Liver (tissue), 9 donors: ENCODE data around the gene KPNB1. TPM values are rescaled to one million over a fixed set of nuclear protein-coding genes. Genes with fewer than 3 reads are reported as not detected.

Experiments
- DNase-seq: peaks from one replicate; pipeline ENCODE4 v3.0.0-alpha.2; 2017; ENCODE audit warnings: low spot score
- H3K27ac ChIP-seq, 2 donors: one replicate each; pipeline ENCODE4 v1.7.0; 2013; ENCODE audit warnings: inconsistent platforms in 2 of 2, low read length in 2 of 2, control low read depth in 1 of 2, low read depth in 1 of 2, mild to moderate bottlenecking in 1 of 2
- H3K27me3 ChIP-seq, 4 donors: one replicate each; pipeline versions ENCODE4 v1.6.1 to v1.7.0; 2013; ENCODE audit warnings: low read length in 3 of 4, inconsistent platforms in 1 of 4, mild to moderate bottlenecking in 1 of 4, moderate library complexity in 1 of 4; ENCODE audit not compliant: control insufficient read depth in 4 of 4, insufficient read depth in 4 of 4
- H3K36me3 ChIP-seq, 4 donors: one replicate each; pipeline versions ENCODE4 v1.6.1 to v1.7.0; 2013; ENCODE audit warnings: low read length in 3 of 4, mild to moderate bottlenecking in 3 of 4, low read depth in 1 of 4, moderate library complexity in 1 of 4; ENCODE audit not compliant: control insufficient read depth in 4 of 4, insufficient read depth in 3 of 4
- H3K4me1 ChIP-seq, 4 donors: one replicate each; pipeline versions ENCODE4 v1.6.1 to v1.7.0; 2013; ENCODE audit warnings: low read length in 3 of 4, mild to moderate bottlenecking in 3 of 4, moderate library complexity in 1 of 4; ENCODE audit not compliant: control insufficient read depth in 4 of 4, insufficient read depth in 4 of 4
- H3K4me3 ChIP-seq, 3 donors: one replicate each; pipeline versions ENCODE4 v1.6.1 to v1.7.0; 2013; ENCODE audit warnings: low read length in 3 of 3, control low read depth in 1 of 3, low read depth in 1 of 3, mild to moderate bottlenecking in 1 of 3
- H3K9ac ChIP-seq, 2 donors: one replicate each; pipeline ENCODE4 v1.7.0; 2013; ENCODE audit warnings: low read length in 2 of 2, mild to moderate bottlenecking in 2 of 2, moderate library complexity in 2 of 2, control low read depth in 1 of 2, low read depth in 1 of 2
- H3K9me3 ChIP-seq, 4 donors: one replicate each; pipeline versions ENCODE4 v1.6.1 to v1.7.0; 2013; ENCODE audit warnings: low read length in 3 of 4; ENCODE audit not compliant: control insufficient read depth in 4 of 4
- ATF3 ChIP-seq: IDR thresholded peaks from 2 replicates; pipeline ENCODE4 v1.6.1; 2016; ENCODE audit warnings: antibody characterized with exemption
- CTCF ChIP-seq: fragments of 150-350 bp; IDR thresholded peaks from 2 replicates; pipeline ENCODE4 v1.5.1; 2017; ENCODE audit warnings: improper control_type of control experiment, low read depth, low read length; ENCODE audit not compliant: missing input control
- EGR1 ChIP-seq, 2 donors: IDR thresholded peaks; 2 replicates each; pipeline ENCODE4 v1.6.1; 2016 to 2018; ENCODE audit warnings: antibody characterized with exemption in 2 of 2, low read depth in 2 of 2
- HNF4A ChIP-seq, 2 donors: conservative IDR thresholded peaks; 2 replicates each; pipeline ENCODE4 v1.6.1; 2016; ENCODE audit warnings: antibody characterized with exemption in 2 of 2, mild to moderate bottlenecking in 2 of 2
- HNF4G ChIP-seq: IDR thresholded peaks from 2 replicates; pipeline ENCODE4 v1.6.1; 2016; ENCODE audit warnings: antibody characterized with exemption
- JUND ChIP-seq, 2 donors: IDR thresholded peaks; 2 replicates each; pipeline ENCODE4 v1.6.1; 2016; ENCODE audit warnings: antibody characterized with exemption in 2 of 2
- NR2F2 ChIP-seq: IDR thresholded peaks from 2 replicates; pipeline ENCODE4 v1.6.1; 2016; ENCODE audit warnings: antibody characterized with exemption
- REST ChIP-seq: IDR thresholded peaks from 2 replicates; pipeline ENCODE4 v1.6.1; 2016; ENCODE audit warnings: antibody characterized with exemption, mild to moderate bottlenecking
- RXRA ChIP-seq, 2 donors: IDR thresholded peaks; 2 replicates each; pipeline ENCODE4 v1.6.1; 2017 to 2018; ENCODE audit warnings: antibody characterized with exemption in 2 of 2, mild to moderate bottlenecking in 1 of 2
- SP1 ChIP-seq: IDR thresholded peaks from 2 replicates; pipeline ENCODE4 v1.6.1; 2018; ENCODE audit warnings: antibody characterized with exemption, mild to moderate bottlenecking
- TAF1 ChIP-seq: conservative IDR thresholded peaks from 2 replicates; pipeline ENCODE4 v1.6.1; 2016; ENCODE audit warnings: antibody characterized with exemption, mild to moderate bottlenecking
- YY1 ChIP-seq: IDR thresholded peaks from 2 replicates; pipeline ENCODE4 v1.6.1; 2016; ENCODE audit warnings: antibody characterized with exemption, mild to moderate bottlenecking
- WGBS: extraction: QIAGEN DNeasy Blood & Tissue Kit; methylation state at CpG from one replicate; pipeline ENCODE4 v1.1.7; 2013; 5-methylcytosine and 5-hydroxymethylcytosine counted together
- polyA plus RNA-seq, 2 donors: library from polyadenylated mRNA; stranded (reverse) in 1 of 2; unstranded in 1 of 2; fragments of 200-250 nt in 1 of 2; fragments of >200 nt in 1 of 2; fragmentation: Nextera tagmentation in 1 of 2; extraction: Ambion mirVana in 1 of 2; gene quantifications; one replicate each; pipeline versions ENCODE4 v1.2.1 to v1.2.3, GENCODE V29; 2013 to 2015
- total RNA-seq, 2 donors: library from RNA; depleted of rRNA; stranded (reverse); fragments of >200 nt; gene quantifications; one replicate each; pipeline ENCODE4 v1.2.3, GENCODE V29; 2014
- TF ChIP-seq, protein P1 (sequence below): IDR thresholded peaks from 2 replicates; pipeline ENCODE4 v1.6.1; 2016; ENCODE audit warnings: antibody characterized with exemption
- donor health status: healthy.
- donor health status: healthy.
- donor health status: healthy.
- donor health status: healthy.
- donor health status: healthy.

Gene KPNB1
- total and polyA plus RNA-seq, 4 donors = 27.6 to 114 (median 75.0) TPM

DNA sequence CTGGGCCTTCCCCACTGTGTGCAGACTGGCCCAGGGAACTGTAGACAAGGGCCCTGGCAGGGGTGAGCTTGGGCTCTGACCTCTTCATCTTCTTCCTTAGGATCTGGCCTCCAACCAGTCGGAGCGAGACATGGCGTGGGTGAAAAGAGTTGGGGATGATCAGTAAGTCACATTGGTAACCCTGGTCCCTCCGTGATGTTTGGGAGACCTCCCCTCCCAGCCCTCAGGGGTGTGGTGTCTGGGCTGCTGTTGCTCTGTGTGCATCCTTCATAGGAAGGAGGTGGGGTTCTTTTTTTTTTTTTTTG lies 49.8 kb downstream of the KPNB1 start (continued):
- TF ChIP-seq RXRA (IDR thresholded peaks at IDR 0.05) (no peak), HNF4G (no peak), CTCF (no peak)

- no peaks in the 10 kb centered on the region for H3K36me3 ChIP-seq
- WGBS = 90% methylated on average over 13 of the region's 13 CpGs
- H3K27me3 ChIP-seq = no peaks in the 10 kb centered on the region
- no peak for TF ChIP-seq TAF1
- no peak for TF ChIP-seq JUND (IDR thresholded peaks at IDR 0.05)
- TF ChIP-seq EGR1 (IDR thresholded peaks at IDR 0.05; ENCODE audit: low read depth in 2 of 2) = no peak
- TF ChIP-seq HNF4A (conservative IDR thresholded peaks at IDR 0.05) = no peak
- no peak for TF ChIP-seq SP1
- TF ChIP-seq, protein P1, sequence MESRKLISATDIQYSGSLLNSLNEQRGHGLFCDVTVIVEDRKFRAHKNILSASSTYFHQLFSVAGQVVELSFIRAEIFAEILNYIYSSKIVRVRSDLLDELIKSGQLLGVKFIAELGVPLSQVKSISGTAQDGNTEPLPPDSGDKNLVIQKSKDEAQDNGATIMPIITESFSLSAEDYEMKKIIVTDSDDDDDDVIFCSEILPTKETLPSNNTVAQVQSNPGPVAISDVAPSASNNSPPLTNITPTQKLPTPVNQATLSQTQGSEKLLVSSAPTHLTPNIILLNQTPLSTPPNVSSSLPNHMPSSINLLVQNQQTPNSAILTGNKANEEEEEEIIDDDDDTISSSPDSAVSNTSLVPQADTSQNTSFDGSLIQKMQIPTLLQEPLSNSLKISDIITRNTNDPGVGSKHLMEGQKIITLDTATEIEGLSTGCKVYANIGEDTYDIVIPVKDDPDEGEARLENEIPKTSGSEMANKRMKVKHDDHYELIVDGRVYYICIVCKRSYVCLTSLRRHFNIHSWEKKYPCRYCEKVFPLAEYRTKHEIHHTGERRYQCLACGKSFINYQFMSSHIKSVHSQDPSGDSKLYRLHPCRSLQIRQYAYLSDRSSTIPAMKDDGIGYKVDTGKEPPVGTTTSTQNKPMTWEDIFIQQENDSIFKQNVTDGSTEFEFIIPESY = no peak
- no peak overlapping the region for H3K27ac ChIP-seq
- no peaks in the 10 kb centered on the region for H3K9me3 ChIP-seq
- no peak overlapping the region for H3K4me3 ChIP-seq
- H3K4me1 ChIP-seq = peaks cover 0 to 1% (median 0%) of the 10 kb centered on the region in 4 donors
- H3K9ac ChIP-seq = no peak overlapping the region
- DNase-seq = no peak
Measured at GRCh38 chr17:47700471-47701449, 51.0 kb downstream of the KPNB1 start.

DNA sequence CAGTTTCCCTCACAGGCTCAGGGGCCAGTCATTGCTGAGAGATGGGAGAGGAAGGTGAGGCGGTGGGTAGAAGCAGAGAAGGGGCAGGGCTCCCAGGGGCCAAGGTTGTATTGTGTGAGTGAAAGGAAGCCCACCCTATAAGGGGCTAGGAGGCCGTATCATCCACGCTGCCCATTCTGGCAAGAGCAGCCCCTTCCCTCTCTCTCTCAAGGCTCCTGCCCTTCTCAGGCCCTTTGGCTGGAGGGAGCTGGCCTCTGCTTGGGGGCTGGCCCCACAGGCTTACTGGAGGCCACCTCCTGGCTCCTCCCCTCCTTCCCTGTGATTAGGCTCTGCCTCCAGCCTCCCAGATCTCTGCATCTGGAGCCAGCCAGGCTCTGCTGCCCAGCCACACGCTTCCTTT lies 51.9 kb downstream of the KPNB1 start:
- TF ChIP-seq EGR1 (IDR thresholded peaks at IDR 0.05; ENCODE audit: low read depth in 2 of 2) (no peak), HNF4A (conservative IDR thresholded peaks at IDR 0.05) (no peak), YY1 (no peak), NR2F2 (no peak), ATF3 (no peak), RXRA (IDR thresholded peaks at IDR 0.05) (no peak), REST (no peak)
- TF ChIP-seq, protein P1 = no peak
- Histone ChIP-seq H3K9ac (no peak overlapping the region), H3K27ac (no peak overlapping the region), H3K4me1 (no peaks in the 10 kb centered on the region), H3K36me3 (no peaks in the 10 kb centered on the region), H3K9me3 (no peaks in the 10 kb centered on the region), H3K27me3 (no peaks in the 10 kb centered on the region), H3K4me3 (no peak overlapping the region)
- DNase-seq = no peak
- WGBS = 92% methylated on average over 4 of the region's 4 CpGs
